Osteoblast (primary cell): ENCODE data around the gene ZNF26. TPM values are rescaled to one million over a fixed set of nuclear protein-coding genes. Genes with fewer than 3 reads are reported as not detected.

Source experiments
- DNase-seq: peaks from one replicate; pipeline ENCODE4 v3.0.0; 2011; ENCODE audit warnings: low spot score, mixed read lengths; ENCODE audit not compliant: insufficient read length; ENCODE audit errors: missing footprints
- H2AFZ ChIP-seq: 2 replicates; pipeline ENCODE4 v1.6.0; 2011; ENCODE audit warnings: mild to moderate bottlenecking, low read length
- H3K27ac ChIP-seq: 2 replicates; pipeline ENCODE4 v1.5.1; 2011; ENCODE audit warnings: mild to moderate bottlenecking, low read depth, low read length, moderate library complexity
- H3K27me3 ChIP-seq: 2 replicates; pipeline ENCODE4 v1.6.0; 2012; ENCODE audit warnings: mild to moderate bottlenecking, control low read depth, inconsistent platforms, low read length, moderate library complexity; ENCODE audit not compliant: insufficient read depth
- H3K36me3 ChIP-seq: 2 replicates; pipeline ENCODE4 v1.5.1; 2011; ENCODE audit warnings: mild to moderate bottlenecking, low read length, control low read depth, moderate library complexity; ENCODE audit not compliant: insufficient read depth
- H3K4me1 ChIP-seq: 2 replicates; pipeline ENCODE4 v1.5.1; 2011; ENCODE audit warnings: mild to moderate bottlenecking, low read length, control low read depth, moderate library complexity; ENCODE audit not compliant: insufficient read depth
- H3K4me2 ChIP-seq: 2 replicates; pipeline ENCODE4 v1.6.0; 2011; ENCODE audit warnings: mild to moderate bottlenecking, low read length; ENCODE audit not compliant: insufficient read depth
- H3K4me3 ChIP-seq: fragments of 200-600 bp; sonication (generic); 3 replicates; pipeline ENCODE4 v1.5.1; 2012; ENCODE audit warnings: mild to moderate bottlenecking, low read length, inconsistent platforms; ENCODE audit not compliant: insufficient read depth
- H3K79me2 ChIP-seq: 2 replicates; pipeline ENCODE4 v1.6.0; 2012; ENCODE audit warnings: mild to moderate bottlenecking, low read length, control low read depth, inconsistent platforms; ENCODE audit not compliant: insufficient read depth
- H3K9me3 ChIP-seq: 2 replicates; pipeline ENCODE4 v1.5.1; 2011; ENCODE audit warnings: low read depth, low read length, control low read depth
- H4K20me1 ChIP-seq: 2 replicates; pipeline ENCODE4 v1.6.0; 2012; ENCODE audit warnings: mild to moderate bottlenecking, low read length, control low read depth; ENCODE audit not compliant: insufficient read depth
- total RNA-seq: library from RNA; depleted of rRNA; stranded (reverse); fragments of >200 nt; gene quantifications from 2 replicates; pipeline ENCODE4 v1.2.3, GENCODE V29; 2012
- TF ChIP-seq, protein P1 (sequence below): IDR thresholded peaks from 2 replicates; pipeline ENCODE4 v1.5.1; 2011; ENCODE audit warnings: mild to moderate bottlenecking, low read depth, low read length, moderate library complexity; ENCODE audit errors: extremely low read depth

The ZNF26 gene
- total RNA-seq, 1 donor = 20.3 TPM

DNA sequence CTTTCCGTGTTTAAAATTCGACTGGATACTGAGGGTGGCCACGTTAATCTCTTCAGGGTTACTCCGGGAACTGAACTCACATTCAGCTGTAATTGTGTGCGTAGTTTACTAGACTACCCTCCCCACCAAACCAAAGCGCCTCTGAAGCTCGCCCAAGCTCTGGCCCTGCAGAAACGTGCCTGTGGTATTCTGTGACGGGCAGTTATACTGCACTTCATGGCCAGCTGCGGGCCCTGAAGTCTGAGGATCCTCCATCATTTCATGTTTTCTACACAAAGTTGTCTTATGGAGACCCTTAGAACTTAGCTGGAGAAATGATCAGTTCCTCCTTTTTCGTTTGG is 688 bp downstream of the ZNF26 start:
- Histone ChIP-seq H4K20me1 (peaks cover 4% of the 10 kb centered on the region), H3K36me3 (peaks cover 2% of the 10 kb centered on the region), H3K4me2 (peak overlapping the region; percentile 97), H3K9me3 (no peaks in the 10 kb centered on the region), H3K27ac (peak overlapping the region; percentile 57), H2AFZ (peak overlapping the region; percentile 93), H3K27me3 (no peaks in the 10 kb centered on the region), H3K4me1 (peaks cover 7% of the 10 kb centered on the region), H3K79me2 (peaks cover 57% of the 10 kb centered on the region), H3K4me3 (peak overlapping the region; percentile 99)
- TF ChIP-seq, protein P1, sequence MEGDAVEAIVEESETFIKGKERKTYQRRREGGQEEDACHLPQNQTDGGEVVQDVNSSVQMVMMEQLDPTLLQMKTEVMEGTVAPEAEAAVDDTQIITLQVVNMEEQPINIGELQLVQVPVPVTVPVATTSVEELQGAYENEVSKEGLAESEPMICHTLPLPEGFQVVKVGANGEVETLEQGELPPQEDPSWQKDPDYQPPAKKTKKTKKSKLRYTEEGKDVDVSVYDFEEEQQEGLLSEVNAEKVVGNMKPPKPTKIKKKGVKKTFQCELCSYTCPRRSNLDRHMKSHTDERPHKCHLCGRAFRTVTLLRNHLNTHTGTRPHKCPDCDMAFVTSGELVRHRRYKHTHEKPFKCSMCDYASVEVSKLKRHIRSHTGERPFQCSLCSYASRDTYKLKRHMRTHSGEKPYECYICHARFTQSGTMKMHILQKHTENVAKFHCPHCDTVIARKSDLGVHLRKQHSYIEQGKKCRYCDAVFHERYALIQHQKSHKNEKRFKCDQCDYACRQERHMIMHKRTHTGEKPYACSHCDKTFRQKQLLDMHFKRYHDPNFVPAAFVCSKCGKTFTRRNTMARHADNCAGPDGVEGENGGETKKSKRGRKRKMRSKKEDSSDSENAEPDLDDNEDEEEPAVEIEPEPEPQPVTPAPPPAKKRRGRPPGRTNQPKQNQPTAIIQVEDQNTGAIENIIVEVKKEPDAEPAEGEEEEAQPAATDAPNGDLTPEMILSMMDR = no peak
- DNase-seq = peak; percentile 85

DNA sequence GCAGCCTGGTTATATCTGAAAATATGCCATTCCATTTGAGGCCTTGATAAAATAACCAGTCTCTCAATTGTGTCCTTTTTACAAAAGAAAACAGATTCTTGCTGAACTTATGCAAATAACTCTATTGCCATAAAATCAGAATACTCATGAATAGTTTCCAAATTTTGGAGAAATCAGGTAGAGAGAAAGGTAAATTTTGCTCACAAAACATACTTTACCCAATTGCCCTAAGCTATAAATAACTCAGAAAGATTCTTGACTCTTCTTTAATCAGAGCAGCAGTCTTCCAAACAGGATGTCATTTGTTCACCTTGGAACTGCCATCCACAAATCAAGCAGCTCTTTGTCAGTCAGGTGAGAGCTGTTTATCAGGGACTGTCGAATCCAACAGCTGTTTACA is 12.6 kb downstream of the ZNF26 start:
- H3K9me3 ChIP-seq = peaks cover 9% of the 10 kb centered on the region

DNA sequence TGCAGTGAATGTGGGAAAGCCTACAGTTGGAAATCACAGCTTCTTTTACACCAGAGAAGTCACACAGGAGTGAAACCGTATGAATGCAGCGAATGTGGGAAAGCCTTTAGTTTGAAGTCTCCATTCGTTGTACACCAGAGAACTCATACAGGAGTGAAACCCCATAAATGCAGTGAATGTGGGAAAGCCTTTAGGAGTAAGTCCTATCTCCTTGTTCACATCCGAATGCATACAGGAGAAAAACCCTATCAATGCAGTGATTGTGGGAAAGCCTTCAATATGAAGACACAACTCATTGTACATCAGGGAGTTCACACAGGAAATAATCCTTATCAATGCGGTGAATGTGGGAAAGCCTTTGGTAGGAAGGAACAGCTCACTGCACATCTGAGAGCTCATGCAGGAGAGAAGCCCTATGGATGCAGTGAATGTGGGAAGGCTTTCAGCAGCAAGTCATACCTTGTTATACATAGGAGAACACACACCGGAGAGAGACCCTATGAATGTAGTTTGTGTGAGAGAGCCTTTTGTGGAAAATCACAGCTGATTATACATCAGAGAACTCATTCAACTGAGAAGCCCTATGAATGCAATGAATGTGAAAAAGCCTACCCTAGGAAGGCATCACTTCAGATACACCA is 24.6 kb downstream of the ZNF26 start:
- DNase-seq = no peak
- no peak overlapping the region for H3K27ac ChIP-seq
- H3K27me3 ChIP-seq = no peaks in the 10 kb centered on the region
- H4K20me1 ChIP-seq = no peaks in the 10 kb centered on the region
- H3K36me3 ChIP-seq = peaks cover 69% of the 10 kb centered on the region
- H3K4me2 ChIP-seq = no peak overlapping the region
- no peaks in the 10 kb centered on the region for H3K4me1 ChIP-seq
- no peak overlapping the region for H3K4me3 ChIP-seq
- peaks cover 47% of the 10 kb centered on the region for H3K9me3 ChIP-seq
- no peak overlapping the region for H2AFZ ChIP-seq
- H3K79me2 ChIP-seq = peaks cover 13% of the 10 kb centered on the region
- TF ChIP-seq, protein P1 = no peak

More for the DNA sequence above, 12.6 kb downstream of the ZNF26 start:
- Histone ChIP-seq H3K4me2 (no peak overlapping the region), H3K27me3 (no peaks in the 10 kb centered on the region), H2AFZ (no peak overlapping the region), H3K4me1 (no peaks in the 10 kb centered on the region), H3K36me3 (no peaks in the 10 kb centered on the region), H4K20me1 (no peaks in the 10 kb centered on the region), H3K79me2 (peaks cover 85% of the 10 kb centered on the region), H3K27ac (no peak overlapping the region), H3K4me3 (no peak overlapping the region)
- TF ChIP-seq, protein P1 = no peak
- DNase-seq = no peak

DNA sequence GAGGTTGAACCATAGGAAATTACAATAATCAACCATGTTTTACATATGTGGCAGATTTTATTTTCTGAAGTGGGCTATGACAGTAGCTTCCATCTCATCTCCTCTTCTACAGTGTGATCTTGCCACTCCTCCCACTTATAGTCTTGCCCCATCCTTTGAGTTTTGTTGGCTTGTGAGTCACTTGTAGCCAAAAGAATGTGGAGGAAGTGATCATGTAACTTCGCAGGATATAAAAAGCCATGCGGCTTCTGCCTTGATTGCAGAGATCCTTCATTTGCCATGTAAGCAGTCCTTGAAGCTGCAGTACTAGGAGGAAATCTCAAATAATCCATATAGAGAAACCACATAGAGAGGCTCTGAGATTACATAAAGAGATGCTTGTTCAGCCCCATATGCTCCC is 37.4 kb downstream of the ZNF26 start:
- no peaks in the 10 kb centered on the region for H3K4me1 ChIP-seq
- H3K36me3 ChIP-seq = no peaks in the 10 kb centered on the region
- no peak overlapping the region for H3K4me2 ChIP-seq
- DNase-seq = no peak
- no peaks in the 10 kb centered on the region for H4K20me1 ChIP-seq
- H3K27ac ChIP-seq = no peak overlapping the region
- H3K27me3 ChIP-seq = no peaks in the 10 kb centered on the region
- no peak overlapping the region for H3K4me3 ChIP-seq
- TF ChIP-seq, protein P1 = no peak
- no peak overlapping the region for H2AFZ ChIP-seq
- H3K79me2 ChIP-seq = no peaks in the 10 kb centered on the region
- peaks cover 4% of the 10 kb centered on the region for H3K9me3 ChIP-seq
